Superior temporal gyrus (tissue), 1 donor: ENCODE results near the gene CTTNBP2NL.
"Not testable (repeated sequence)": the region's sequence is repeated elsewhere in the genome, so short reads cannot be mapped to it uniquely, and the experiment has no call there.

Source experiments
- DNase-seq: peaks from one replicate; pipeline ENCODE4 v3.0.0-alpha.2; 2016; ENCODE audit errors: extremely low spot score

The CTTNBP2NL gene

GRCh38 chr1:112386731-112387346 lies 9.2 kb upstream of the CTTNBP2NL start:
- DNase-seq: no peak

- DNase-seq: no peak
Measured at GRCh38 chr1:112387807-112388206, 8.2 kb upstream of the CTTNBP2NL start.

- DNase-seq: no peak
Measured at GRCh38 chr1:112388436-112388835, 7.6 kb upstream of the CTTNBP2NL start.

GRCh38 chr1:112389689-112390088 lies 6.3 kb upstream of the CTTNBP2NL start:
- no peak for DNase-seq

GRCh38 chr1:112390335-112390734 lies 5.7 kb upstream of the CTTNBP2NL start:
- DNase-seq: not testable (repeated sequence)

- DNase-seq: peak; percentile 99
Measured at GRCh38 chr1:112390775-112391602, 5.0 kb upstream of the CTTNBP2NL start.

GRCh38 chr1:112391603-112391940 lies 4.4 kb upstream of the CTTNBP2NL start:
- DNase-seq: no peak

- DNase-seq: no peak
Measured at GRCh38 chr1:112393631-112393974, 2.4 kb upstream of the CTTNBP2NL start.

GRCh38 chr1:112394743-112395062 lies 1.3 kb upstream of the CTTNBP2NL start:
- DNase-seq: no peak

- DNase-seq: no peak
Measured at GRCh38 chr1:112395256-112395820, 676 bp upstream of the CTTNBP2NL start.

GRCh38 chr1:112396653-112397471 lies 848 bp downstream of the CTTNBP2NL start:
- peak; percentile 37 for DNase-seq

GRCh38 chr1:112397841-112398240 lies 1.8 kb downstream of the CTTNBP2NL start:
- DNase-seq: no peak

GRCh38 chr1:112399456-112399855 lies 3.4 kb downstream of the CTTNBP2NL start:
- DNase-seq: no peak

GRCh38 chr1:112400706-112401105 lies 4.7 kb downstream of the CTTNBP2NL start:
- not testable (repeated sequence) for DNase-seq

- no peak for DNase-seq
Measured at GRCh38 chr1:112402682-112403643, 6.9 kb downstream of the CTTNBP2NL start.

GRCh38 chr1:112406771-112407170 lies 10.8 kb downstream of the CTTNBP2NL start:
- DNase-seq: no peak

GRCh38 chr1:112409414-112409813 lies 13.4 kb downstream of the CTTNBP2NL start:
- no peak for DNase-seq

- DNase-seq: no peak
Measured at GRCh38 chr1:112410673-112411072, 14.7 kb downstream of the CTTNBP2NL start.

- no peak for DNase-seq
Measured at GRCh38 chr1:112417271-112417670, 21.3 kb downstream of the CTTNBP2NL start.

GRCh38 chr1:112418099-112418892 lies 22.3 kb downstream of the CTTNBP2NL start:
- no peak for DNase-seq
